ENCODE results near the gene DUSP7. TPM values are rescaled to one million over a fixed set of nuclear protein-coding genes. Genes with fewer than 3 reads are reported as not detected.

DUSP7 gene
- total RNA-seq, 1 experiment from 2014 or later = 13.1 TPM

- TF ChIP-seq SIN3A (IDR thresholded peaks at IDR 0.05; ENCODE audit: borderline replicate concordance, insufficient read depth, low read depth, low read length) (no peak), CTCF (IDR thresholded peaks at IDR 0.05) (no peak), REST (IDR thresholded peaks at IDR 0.05; ENCODE audit: insufficient read depth in 1 of 2, low read depth in 2 of 2, low read length in 1 of 2) (no peak), TCF7L2 (IDR thresholded peaks at IDR 0.05; ENCODE audit: low read depth, low read length) (no peak), POLR2AphosphoS5 (IDR thresholded peaks at IDR 0.05; ENCODE audit: low read depth, low read length) (no peak)
- ChIA-PET POLR2A (no interaction called here), CTCF (interaction anchor here (0.7 kb wide), 3 partner anchors 8 to 106 kb away, joined by 4 read pairs; no protein-coding TSS in a partner anchor)
- BruUV-seq (replicated peaks) = no TSS peak
- ATAC-seq (no peak), DNase-seq (ENCODE audit: low read depth, low spot score) (no peak)
- intact Hi-C loops (cut with micrococcal nuclease; ENCODE audit: unreplicated experiment) = no loop called here
- in situ Hi-C loops (cut with HindIII; ENCODE audit: low pct_unique_long_range_greater_than_20kb, low sequenced_read_pairs) = no loop called here
- Histone ChIP-seq H3K27me3 (ENCODE audit: control insufficient read depth, insufficient read depth, low read length) (no peaks in the 10 kb centered on the region), H3K4me3 (ENCODE audit: low read depth in 2 of 2, low read length in 2 of 2) (no peak overlapping the region), H3K9me3 (ENCODE audit: control insufficient read depth, insufficient read depth, low read depth, low read length) (no peaks in the 10 kb centered on the region), H3K4me1 (ENCODE audit: control insufficient read depth, insufficient read depth, low read length) (no peaks in the 10 kb centered on the region), H3K27ac (ENCODE audit: low read length) (no peak overlapping the region), H3K36me3 (ENCODE audit: control insufficient read depth, insufficient read depth, low read length) (no peaks in the 10 kb centered on the region)
Observed at GRCh38 chr3:52036829-52037228, 19.5 kb downstream of the DUSP7 start.

- Histone ChIP-seq H3K4me1 (ENCODE audit: control insufficient read depth, insufficient read depth, low read length) (no peaks in the 10 kb centered on the region), H3K9me3 (ENCODE audit: control insufficient read depth, insufficient read depth, low read depth, low read length) (no peaks in the 10 kb centered on the region), H3K27me3 (ENCODE audit: control insufficient read depth, insufficient read depth, low read length) (no peaks in the 10 kb centered on the region), H3K27ac (ENCODE audit: low read length) (no peak overlapping the region), H3K36me3 (ENCODE audit: control insufficient read depth, insufficient read depth, low read length) (no peaks in the 10 kb centered on the region), H3K4me3 (ENCODE audit: low read depth in 2 of 2, low read length in 2 of 2) (no peak overlapping the region)
- TF ChIP-seq SIN3A (IDR thresholded peaks at IDR 0.05; ENCODE audit: borderline replicate concordance, insufficient read depth, low read depth, low read length) = no peak
- no peak for TF ChIP-seq TCF7L2 (IDR thresholded peaks at IDR 0.05; ENCODE audit: low read depth, low read length)
- TF ChIP-seq CTCF (IDR thresholded peaks at IDR 0.05) = no peak
- TF ChIP-seq POLR2AphosphoS5 (IDR thresholded peaks at IDR 0.05; ENCODE audit: low read depth, low read length) = no peak
- no peak for TF ChIP-seq REST (IDR thresholded peaks at IDR 0.05; ENCODE audit: insufficient read depth in 1 of 2, low read depth in 2 of 2, low read length in 1 of 2)
- in situ Hi-C loops (cut with HindIII; ENCODE audit: low pct_unique_long_range_greater_than_20kb, low sequenced_read_pairs) = no loop called here
- intact Hi-C loops (cut with micrococcal nuclease; ENCODE audit: unreplicated experiment) = no loop called here
- CTCF ChIA-PET = interaction anchor here (0.6 to 0.7 kb wide), 4 partner anchors 9 to 107 kb away, joined by 3 to 4 read pairs (median 4); no protein-coding TSS in a partner anchor
- POLR2A ChIA-PET = no interaction called here
- ATAC-seq (no peak), DNase-seq (ENCODE audit: low read depth, low spot score) (no peak)
- BruUV-seq (replicated peaks) = no TSS peak
Observed at GRCh38 chr3:52036222-52036694, 20.1 kb downstream of the DUSP7 start.
